Astrocyte (in vitro differentiated cells and primary cell): Measurements from ENCODE around the gene RALY. TPM values are rescaled to one million over a fixed set of nuclear protein-coding genes. Genes with fewer than 3 reads are reported as not detected.
"Not testable (repeated sequence)": the region's sequence is repeated elsewhere in the genome, so short reads cannot be mapped to it uniquely, and the experiment has no call there.

Experiments used
- DNase-seq: peaks from one replicate; pipeline ENCODE4 v3.0.0-alpha.2; 2010; ENCODE audit warnings: low read depth
- FAIRE-seq: peaks from 2 replicates; lab custom pipeline; 2011; peaks lifted over from hg19 to GRCh38; lab: Jason Lieb, UNC
- H2AFZ ChIP-seq: 2 replicates; pipeline ENCODE4 v1.6.0; 2012; ENCODE audit warnings: low read depth, low read length, inconsistent platforms
- H3K27ac ChIP-seq: 2 replicates; pipeline ENCODE4 v1.5.1; 2011; ENCODE audit warnings: low read depth, low read length, inconsistent platforms
- H3K27me3 ChIP-seq: 2 replicates; pipeline ENCODE4 v1.6.0; 2011; ENCODE audit warnings: low read length, inconsistent platforms; ENCODE audit not compliant: insufficient read depth
- H3K36me3 ChIP-seq: 2 replicates; pipeline ENCODE4 v1.5.1; 2011; ENCODE audit warnings: low read length, inconsistent platforms; ENCODE audit not compliant: insufficient read depth
- H3K4me1 ChIP-seq: 2 replicates; pipeline ENCODE4 v1.5.1; 2011; ENCODE audit warnings: low read length, inconsistent platforms; ENCODE audit not compliant: insufficient read depth
- H3K4me2 ChIP-seq: 2 replicates; pipeline ENCODE4 v1.6.0; 2012; ENCODE audit warnings: low read length, inconsistent platforms
- H3K4me3 ChIP-seq: 2 replicates; pipeline ENCODE4 v1.5.1; 2011; ENCODE audit warnings: low read depth, mild to moderate bottlenecking, low read length, inconsistent platforms; ENCODE audit not compliant: insufficient read depth
- H3K79me2 ChIP-seq: 2 replicates; pipeline ENCODE4 v1.6.0; 2012; ENCODE audit warnings: mild to moderate bottlenecking, low read length, inconsistent platforms; ENCODE audit not compliant: insufficient read depth
- H3K9ac ChIP-seq: 2 replicates; pipeline ENCODE4 v1.6.0; 2012; ENCODE audit warnings: mild to moderate bottlenecking, low read length, inconsistent platforms
- H3K9me3 ChIP-seq: 2 replicates; pipeline ENCODE4 v1.5.1; 2012; ENCODE audit warnings: low read depth, mild to moderate bottlenecking, low read length, inconsistent platforms; ENCODE audit not compliant: insufficient read depth
- H4K20me1 ChIP-seq: 2 replicates; pipeline ENCODE4 v1.6.0; 2012; ENCODE audit warnings: low read length, inconsistent platforms; ENCODE audit not compliant: insufficient read depth
- H3K27ac Mint-ChIP-seq: one replicate; pipeline ENCODE4 v1.8.0; 2021; ENCODE audit warnings: mild to moderate bottlenecking, mixed read lengths; ENCODE audit not compliant: unreplicated experiment
- H3K27me3 Mint-ChIP-seq: one replicate; pipeline ENCODE4 v1.8.0; 2021; ENCODE audit warnings: low read depth, mixed read lengths; ENCODE audit not compliant: unreplicated experiment
- H3K36me3 Mint-ChIP-seq: one replicate; pipeline ENCODE4 v1.8.0; 2021; ENCODE audit warnings: low read depth, mixed read lengths; ENCODE audit not compliant: unreplicated experiment
- H3K4me1 Mint-ChIP-seq: one replicate; pipeline ENCODE4 v1.8.0; 2021; ENCODE audit warnings: low read depth, mixed read lengths; ENCODE audit not compliant: unreplicated experiment
- H3K4me3 Mint-ChIP-seq: one replicate; pipeline ENCODE4 v1.8.0; 2021; ENCODE audit warnings: mild to moderate bottlenecking, moderate library complexity, mixed read lengths; ENCODE audit not compliant: unreplicated experiment
- H3K9me3 Mint-ChIP-seq: one replicate; pipeline ENCODE4 v1.8.0; 2021; ENCODE audit warnings: mild to moderate bottlenecking, mixed read lengths; ENCODE audit not compliant: unreplicated experiment
- EZH2 ChIP-seq: IDR thresholded peaks from 2 replicates; pipeline ENCODE4 v1.6.1; 2012; ENCODE audit warnings: mild to moderate bottlenecking, low read length, inconsistent platforms; ENCODE audit not compliant: insufficient read depth
- total RNA-seq: library from RNA; stranded (reverse); gene quantifications from 2 replicates; pipeline ENCODE4 v1.2.1, GENCODE V29; 2021
- TF ChIP-seq, protein P1 (sequence below): IDR thresholded peaks from 2 replicates; pipeline ENCODE4 v1.5.1; 2011; ENCODE audit warnings: low read depth, mild to moderate bottlenecking, inconsistent platforms, low read length, moderate library complexity; ENCODE audit not compliant: insufficient read depth

The RALY gene
- total RNA-seq, 1 donor from 2014 or later: 105 TPM

DNA sequence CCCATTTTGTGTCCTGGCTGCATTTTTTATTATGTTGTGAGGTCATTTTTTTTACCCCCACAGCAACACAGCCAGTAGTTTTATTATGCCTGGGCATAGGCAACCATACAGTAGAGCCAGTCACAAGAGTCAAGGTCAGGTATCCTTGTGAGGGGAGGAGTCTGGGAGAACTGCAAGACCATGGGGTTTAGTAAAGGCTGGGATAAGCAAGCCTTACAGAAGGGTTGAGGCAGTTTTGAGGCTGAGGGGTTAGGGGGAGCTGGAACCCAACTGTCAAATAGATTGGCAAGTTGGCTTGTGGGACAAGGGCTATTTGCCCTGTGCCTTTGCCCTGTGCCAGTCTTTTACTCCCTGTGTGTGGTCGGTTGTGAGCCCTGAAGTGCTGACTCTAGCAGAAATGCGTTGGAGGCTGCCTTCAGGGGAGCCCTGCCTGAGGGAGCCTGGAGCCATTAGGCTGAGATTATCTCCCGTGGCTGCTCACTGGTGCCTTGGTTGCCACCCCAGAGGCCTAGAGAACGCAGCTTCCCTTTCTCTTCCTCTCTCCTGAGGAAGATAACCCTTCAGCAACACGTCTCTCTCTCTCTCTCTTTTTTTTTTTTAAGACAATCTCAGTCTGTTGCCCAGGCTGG, 31.1 kb downstream of the RALY start:
- no peak for FAIRE-seq

DNA sequence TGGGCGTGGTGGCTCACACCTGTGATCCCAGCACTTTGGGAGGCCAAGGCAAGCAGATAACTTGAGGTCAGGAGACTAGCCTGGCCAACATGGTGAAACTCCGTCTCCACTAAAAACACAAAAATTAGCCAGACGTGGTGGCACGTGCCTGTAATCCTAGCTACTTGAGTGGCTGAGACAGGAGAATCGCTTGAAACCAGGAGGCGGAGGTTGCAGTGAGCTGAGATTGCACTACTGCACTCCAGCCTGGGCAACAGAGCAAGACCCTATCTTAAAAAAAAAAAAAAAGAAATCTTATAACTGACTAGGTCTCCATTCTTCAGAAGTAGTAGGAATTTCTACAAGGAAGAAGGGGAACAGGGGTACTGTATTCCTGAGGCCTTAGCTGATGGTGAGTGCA, 34.3 kb downstream of the RALY start:
- not testable (repeated sequence) for H3K4me3 Mint-ChIP-seq, H3K27me3 ChIP-seq, H3K36me3 ChIP-seq, H3K9me3 Mint-ChIP-seq, H2AFZ ChIP-seq, H3K4me1 ChIP-seq, H3K4me2 ChIP-seq, H3K36me3 Mint-ChIP-seq, H3K9ac ChIP-seq, H3K9me3 ChIP-seq, FAIRE-seq, DNase-seq, H3K27ac Mint-ChIP-seq, H3K4me3 ChIP-seq, H3K27ac ChIP-seq, H3K27me3 Mint-ChIP-seq
- Histone ChIP-seq H4K20me1 (peaks cover 93% of the 10 kb centered on the region), H3K79me2 (peaks cover 82% of the 10 kb centered on the region)
- peaks cover 12% of the 10 kb centered on the region for H3K4me1 Mint-ChIP-seq

More for the DNA sequence above, 31.1 kb downstream of the RALY start:
- peaks cover 94% of the 10 kb centered on the region for H3K79me2 ChIP-seq
- H3K9ac ChIP-seq: no peak overlapping the region
- no peaks in the 10 kb centered on the region for H3K9me3 ChIP-seq
- H3K27me3 ChIP-seq: no peaks in the 10 kb centered on the region
- TF ChIP-seq, protein P1, sequence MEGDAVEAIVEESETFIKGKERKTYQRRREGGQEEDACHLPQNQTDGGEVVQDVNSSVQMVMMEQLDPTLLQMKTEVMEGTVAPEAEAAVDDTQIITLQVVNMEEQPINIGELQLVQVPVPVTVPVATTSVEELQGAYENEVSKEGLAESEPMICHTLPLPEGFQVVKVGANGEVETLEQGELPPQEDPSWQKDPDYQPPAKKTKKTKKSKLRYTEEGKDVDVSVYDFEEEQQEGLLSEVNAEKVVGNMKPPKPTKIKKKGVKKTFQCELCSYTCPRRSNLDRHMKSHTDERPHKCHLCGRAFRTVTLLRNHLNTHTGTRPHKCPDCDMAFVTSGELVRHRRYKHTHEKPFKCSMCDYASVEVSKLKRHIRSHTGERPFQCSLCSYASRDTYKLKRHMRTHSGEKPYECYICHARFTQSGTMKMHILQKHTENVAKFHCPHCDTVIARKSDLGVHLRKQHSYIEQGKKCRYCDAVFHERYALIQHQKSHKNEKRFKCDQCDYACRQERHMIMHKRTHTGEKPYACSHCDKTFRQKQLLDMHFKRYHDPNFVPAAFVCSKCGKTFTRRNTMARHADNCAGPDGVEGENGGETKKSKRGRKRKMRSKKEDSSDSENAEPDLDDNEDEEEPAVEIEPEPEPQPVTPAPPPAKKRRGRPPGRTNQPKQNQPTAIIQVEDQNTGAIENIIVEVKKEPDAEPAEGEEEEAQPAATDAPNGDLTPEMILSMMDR: no peak
- TF ChIP-seq EZH2: no peak
- Mint-ChIP-seq H3K27me3 (no peaks in the 10 kb centered on the region), H3K4me1 (peaks cover 15% of the 10 kb centered on the region), H3K4me3 (no peak overlapping the region), H3K9me3 (peaks cover 3% of the 10 kb centered on the region), H3K36me3 (peaks cover 7% of the 10 kb centered on the region), H3K27ac (no peak overlapping the region)
- H3K4me2 ChIP-seq: no peak overlapping the region
- H3K27ac ChIP-seq: no peak overlapping the region
- no peak overlapping the region for H2AFZ ChIP-seq
- peaks cover 3% of the 10 kb centered on the region for H3K4me1 ChIP-seq
- peaks cover 92% of the 10 kb centered on the region for H4K20me1 ChIP-seq
- no peak for DNase-seq
- no peaks in the 10 kb centered on the region for H3K36me3 ChIP-seq
- H3K4me3 ChIP-seq: no peak overlapping the region

DNA sequence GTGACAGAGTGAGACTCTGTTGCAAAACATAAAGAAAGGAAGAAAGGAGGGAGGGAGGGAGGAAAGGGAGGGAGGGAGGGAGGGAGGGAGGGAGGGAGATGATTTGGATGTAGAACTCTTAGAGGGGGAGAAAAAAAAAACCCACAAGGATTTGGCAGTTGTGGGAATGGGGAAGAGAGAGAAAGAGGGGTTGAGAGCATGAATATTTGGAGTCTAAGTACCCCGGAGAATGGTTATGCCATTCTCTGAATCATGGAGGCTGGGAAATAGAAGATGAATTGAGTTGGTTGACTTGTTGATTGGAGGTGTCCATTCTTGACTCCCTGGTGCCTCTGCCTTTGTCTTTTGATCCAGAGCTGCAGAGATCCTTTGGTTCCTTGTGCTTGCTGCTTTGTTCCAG, 35.7 kb downstream of the RALY start:
- peaks cover 76% of the 10 kb centered on the region for H3K79me2 ChIP-seq
- H3K27me3 ChIP-seq: no peaks in the 10 kb centered on the region
- H3K27me3 Mint-ChIP-seq: no peaks in the 10 kb centered on the region
- H3K4me3 Mint-ChIP-seq: no peak overlapping the region
- peaks cover 6% of the 10 kb centered on the region for H3K36me3 Mint-ChIP-seq
- H3K4me1 Mint-ChIP-seq: peaks cover 8% of the 10 kb centered on the region
- H3K4me1 ChIP-seq: peaks cover 3% of the 10 kb centered on the region
- H3K4me3 ChIP-seq: no peak overlapping the region
- H3K9me3 ChIP-seq: no peaks in the 10 kb centered on the region
- no peak overlapping the region for H3K4me2 ChIP-seq
- peaks cover 93% of the 10 kb centered on the region for H4K20me1 ChIP-seq
- DNase-seq: no peak
- peaks cover 3% of the 10 kb centered on the region for H3K9me3 Mint-ChIP-seq
- no peak overlapping the region for H3K27ac Mint-ChIP-seq
- H3K27ac ChIP-seq: no peak overlapping the region
- no peak for FAIRE-seq
- H2AFZ ChIP-seq: no peak overlapping the region
- TF ChIP-seq EZH2: no peak
- TF ChIP-seq, protein P1: no peak
- peaks cover 3% of the 10 kb centered on the region for H3K36me3 ChIP-seq
- no peak overlapping the region for H3K9ac ChIP-seq
